Body of pancreas (tissue), 4 donors: ENCODE data around the gene TTC16.

ENCODE experiments used
- POLR2A ChIP-seq, 3 donors: fragments of 450-650 bp; IDR thresholded peaks; one replicate each; pipeline ENCODE4 v1.6.1; 2016; ENCODE audit warnings: antibody characterized with exemption in 3 of 3, mild to moderate bottlenecking in 2 of 3
- TF ChIP-seq, protein P1 (sequence below), 7 experiments: fragments of 450-650 bp in 4 of 7; fragments of 200-600 bp in 3 of 7; sonication (generic) in 3 of 7; IDR thresholded peaks; one replicate each; pipeline ENCODE4 v1.5.1; 2016 to 2019; ENCODE audit warnings: antibody characterized with exemption in 7 of 7

DNA sequence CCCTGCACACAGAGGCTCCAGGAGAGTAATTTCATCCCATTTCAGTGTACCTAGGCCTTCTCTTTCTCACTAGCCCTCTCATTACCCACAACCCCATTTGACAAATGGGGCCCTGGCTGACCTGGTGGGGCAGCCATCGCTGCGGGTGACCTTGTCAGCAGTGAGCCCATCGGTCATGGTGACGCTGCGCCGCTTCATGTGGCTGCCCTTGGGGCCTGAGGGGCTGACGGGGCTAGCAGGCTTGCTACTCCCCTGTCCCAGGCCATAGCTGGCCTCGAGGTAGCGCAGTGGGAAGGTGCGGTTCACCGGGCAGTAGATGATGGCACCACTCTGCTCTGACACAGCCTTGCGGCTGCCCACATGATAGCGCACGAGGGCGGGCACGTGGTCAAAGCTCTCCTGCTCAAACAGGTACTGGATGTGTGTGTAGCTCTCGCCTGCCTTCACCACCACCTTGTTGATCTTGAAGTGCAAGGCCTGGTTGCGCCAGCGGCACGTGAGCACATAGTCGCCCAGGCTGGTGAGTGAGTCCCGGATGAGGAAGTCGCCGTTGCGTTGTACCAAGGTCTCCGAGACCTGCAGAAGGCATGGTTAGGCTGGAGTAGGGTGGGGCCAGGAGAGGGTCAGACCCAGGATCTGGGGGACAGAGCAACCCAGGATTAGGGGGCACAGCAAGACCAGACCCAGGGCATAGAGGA, 33.4 kb downstream of the TTC16 start:
- TF ChIP-seq, protein P1, sequence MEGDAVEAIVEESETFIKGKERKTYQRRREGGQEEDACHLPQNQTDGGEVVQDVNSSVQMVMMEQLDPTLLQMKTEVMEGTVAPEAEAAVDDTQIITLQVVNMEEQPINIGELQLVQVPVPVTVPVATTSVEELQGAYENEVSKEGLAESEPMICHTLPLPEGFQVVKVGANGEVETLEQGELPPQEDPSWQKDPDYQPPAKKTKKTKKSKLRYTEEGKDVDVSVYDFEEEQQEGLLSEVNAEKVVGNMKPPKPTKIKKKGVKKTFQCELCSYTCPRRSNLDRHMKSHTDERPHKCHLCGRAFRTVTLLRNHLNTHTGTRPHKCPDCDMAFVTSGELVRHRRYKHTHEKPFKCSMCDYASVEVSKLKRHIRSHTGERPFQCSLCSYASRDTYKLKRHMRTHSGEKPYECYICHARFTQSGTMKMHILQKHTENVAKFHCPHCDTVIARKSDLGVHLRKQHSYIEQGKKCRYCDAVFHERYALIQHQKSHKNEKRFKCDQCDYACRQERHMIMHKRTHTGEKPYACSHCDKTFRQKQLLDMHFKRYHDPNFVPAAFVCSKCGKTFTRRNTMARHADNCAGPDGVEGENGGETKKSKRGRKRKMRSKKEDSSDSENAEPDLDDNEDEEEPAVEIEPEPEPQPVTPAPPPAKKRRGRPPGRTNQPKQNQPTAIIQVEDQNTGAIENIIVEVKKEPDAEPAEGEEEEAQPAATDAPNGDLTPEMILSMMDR (IDR thresholded peaks at IDR 0.05), result no peak
- TF ChIP-seq POLR2A (IDR thresholded peaks at IDR 0.05), result no peak
